Activated CD8-positive, alpha-beta memory T cell treated with anti-CD3 and anti-CD28 coated beads for 24 hours (primary cell): ENCODE results near the gene SOCS6.
"Not testable (repeated sequence)": the region's sequence is repeated elsewhere in the genome, so short reads cannot be mapped to it uniquely, and the experiment has no call there.

Experiments
- DNase-seq: peaks from one replicate; pipeline ENCODE4 v3.0.0-alpha.2; 2020

Gene SOCS6

DNA sequence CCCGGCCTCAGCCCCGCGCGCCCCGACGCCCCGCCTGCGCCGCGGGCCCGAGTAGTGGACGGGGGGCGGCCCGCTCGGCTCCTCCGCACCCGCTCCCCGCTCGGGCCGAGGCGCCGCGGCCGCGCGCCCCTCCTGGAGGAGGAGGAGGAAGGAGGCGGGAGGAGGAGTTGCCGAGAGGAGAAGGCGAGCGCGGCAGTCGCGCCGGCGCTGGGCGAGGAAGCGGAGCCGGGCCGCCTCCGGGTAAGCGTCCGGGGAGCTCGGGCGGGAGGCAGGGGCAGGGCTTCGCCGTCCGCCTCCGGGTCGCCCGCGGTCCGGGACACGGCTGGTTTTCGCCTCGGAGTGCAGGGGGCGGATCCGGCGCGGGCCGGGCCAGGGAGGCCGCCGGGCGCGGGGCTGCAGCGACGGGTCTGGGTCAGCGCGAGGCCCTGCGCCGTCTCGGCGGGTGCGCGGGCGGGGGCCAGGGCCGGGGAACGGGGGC lies at the start of gene SOCS6:
TSS of gene SOCS6 (plus strand) at position 195 of the 478 bp plus-strand sequence. CDS start 35,624 bp downstream, outside the sequence.
- DNase-seq = peak; percentile 65

- no peak for DNase-seq
Observed at GRCh38 chr18:70243131-70243929, 45.5 kb upstream of the SOCS6 start.

DNA sequence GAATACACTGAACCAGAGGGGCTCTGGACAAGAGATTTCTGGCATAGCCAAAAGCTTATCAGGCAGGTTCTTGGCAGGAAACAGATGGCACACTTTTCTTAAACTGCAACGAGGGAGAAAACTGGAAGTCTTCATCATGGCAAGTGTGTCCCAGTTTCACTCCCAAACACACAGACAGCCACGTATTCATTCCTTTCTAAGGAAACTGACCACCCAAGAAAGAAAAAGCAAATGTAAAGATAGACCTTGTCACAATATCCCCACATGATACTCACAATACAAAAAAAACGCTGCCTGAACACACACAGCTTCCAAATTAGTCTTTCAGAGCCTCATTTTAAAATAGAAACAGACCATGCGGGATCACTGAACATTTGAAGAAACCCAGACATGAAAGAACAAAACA lies 42.8 kb upstream of the SOCS6 start:
- no peak for DNase-seq

DNA sequence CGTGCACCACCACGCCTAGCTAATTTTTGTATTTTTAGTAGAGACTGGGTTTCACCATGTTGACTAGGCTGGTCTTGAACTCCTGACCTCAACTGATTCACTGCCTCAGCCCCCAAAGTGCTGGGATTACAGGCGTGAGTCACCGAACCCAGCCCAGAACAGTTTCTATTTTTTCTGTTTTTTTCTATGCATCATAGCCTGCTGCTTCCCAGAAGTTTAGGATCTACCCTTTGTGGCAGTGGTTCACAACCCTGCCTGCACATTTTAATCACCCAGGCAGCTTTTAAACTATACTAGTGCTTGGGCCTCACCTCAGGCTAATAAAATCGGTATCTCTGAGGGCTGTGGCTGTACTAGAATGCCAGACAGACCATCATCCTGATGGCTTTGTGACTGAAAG lies 39.7 kb upstream of the SOCS6 start:
- DNase-seq = no peak

DNA sequence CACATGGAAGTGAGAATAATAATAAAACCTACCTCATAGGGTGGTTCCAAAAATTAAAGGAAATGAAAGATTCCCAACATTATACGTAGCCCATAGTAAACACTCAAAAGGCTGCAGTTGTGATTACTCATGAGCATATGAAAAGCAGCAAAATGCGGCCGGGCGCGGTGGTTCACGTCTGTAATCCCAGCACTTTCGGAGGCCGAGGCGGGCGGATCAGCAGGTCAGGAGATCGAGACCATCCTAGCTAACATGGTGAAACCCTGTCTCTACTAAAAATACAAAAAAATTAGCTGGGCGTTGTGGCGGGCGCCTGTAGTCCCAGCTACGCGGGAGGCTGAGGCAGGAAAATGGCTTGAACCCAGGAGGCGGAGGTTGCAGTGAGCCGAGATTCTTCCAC lies 39.0 kb upstream of the SOCS6 start:
- DNase-seq = not testable (repeated sequence)

GRCh38 chr18:70250781-70251180 lies 38.1 kb upstream of the SOCS6 start:
- DNase-seq = no peak

- no peak for DNase-seq
Observed at GRCh38 chr18:70256184-70256583, 32.7 kb upstream of the SOCS6 start.

GRCh38 chr18:70256994-70257393 lies 31.9 kb upstream of the SOCS6 start:
- no peak for DNase-seq

DNA sequence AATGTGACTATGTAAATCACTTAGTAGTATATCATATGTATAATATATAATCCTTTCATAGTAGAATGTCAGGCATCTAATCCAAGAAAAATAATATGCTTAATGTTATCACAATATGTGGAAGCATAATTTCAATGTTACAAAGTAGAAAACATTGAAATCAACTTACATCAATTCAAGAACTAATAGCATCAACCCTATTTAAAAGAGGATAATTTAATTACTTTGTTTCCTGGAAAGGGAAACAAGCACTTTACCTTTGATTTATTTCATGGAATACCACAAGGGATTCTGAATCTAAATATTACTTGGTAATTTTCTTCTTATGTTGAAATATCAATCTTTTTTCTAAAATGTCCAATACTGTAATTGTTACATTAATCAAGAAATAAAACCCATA lies 30.6 kb upstream of the SOCS6 start:
- DNase-seq = no peak

- DNase-seq = no peak
Observed at GRCh38 chr18:70260683-70261082, 28.2 kb upstream of the SOCS6 start.

- DNase-seq = no peak
Observed at GRCh38 chr18:70261141-70261788, 27.6 kb upstream of the SOCS6 start.

DNA sequence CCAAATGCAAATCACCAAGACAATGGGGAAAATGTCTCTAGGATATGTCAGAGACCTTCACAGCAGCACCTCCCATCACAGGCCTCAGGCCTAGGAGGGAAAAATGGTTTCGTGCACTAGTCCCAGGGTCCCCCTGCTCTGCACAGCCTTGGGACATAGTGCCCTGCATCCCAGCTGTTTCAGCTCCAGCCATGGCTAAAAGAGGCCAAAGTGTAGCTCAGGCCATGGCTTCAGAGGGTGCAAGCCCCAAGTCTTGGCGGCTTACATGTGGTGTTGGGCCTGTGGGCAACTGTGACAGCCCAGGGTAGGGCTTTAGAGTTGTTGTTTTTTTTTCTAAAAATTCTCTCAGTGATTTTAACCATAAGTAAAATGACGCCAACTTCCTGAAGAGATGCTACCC lies 25.5 kb upstream of the SOCS6 start:
- DNase-seq = no peak

GRCh38 chr18:70271742-70272141 lies 17.1 kb upstream of the SOCS6 start:
- no peak for DNase-seq

GRCh38 chr18:70273021-70273420 lies 15.8 kb upstream of the SOCS6 start:
- no peak for DNase-seq

GRCh38 chr18:70276416-70277191 lies 12.2 kb upstream of the SOCS6 start:
- DNase-seq = no peak

DNA sequence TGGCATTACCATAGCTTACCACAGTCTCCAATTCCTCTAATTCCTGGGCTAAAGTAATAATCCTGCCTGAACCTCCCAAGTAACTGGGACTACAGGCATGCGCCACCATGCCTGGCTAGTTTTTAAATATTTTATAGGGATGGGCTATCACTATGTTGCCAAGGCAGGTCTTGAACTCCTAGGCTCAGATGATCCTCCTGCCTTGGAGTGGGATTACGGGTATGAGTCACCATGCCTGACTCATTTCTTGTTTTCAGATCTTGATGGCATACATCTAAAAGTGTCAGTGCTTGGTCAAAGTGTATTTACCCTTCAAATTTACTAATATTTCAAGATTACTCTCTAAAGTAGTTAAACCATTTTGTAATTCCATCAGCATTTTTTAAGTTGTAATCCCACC lies 9.4 kb upstream of the SOCS6 start:
- DNase-seq = no peak

DNA sequence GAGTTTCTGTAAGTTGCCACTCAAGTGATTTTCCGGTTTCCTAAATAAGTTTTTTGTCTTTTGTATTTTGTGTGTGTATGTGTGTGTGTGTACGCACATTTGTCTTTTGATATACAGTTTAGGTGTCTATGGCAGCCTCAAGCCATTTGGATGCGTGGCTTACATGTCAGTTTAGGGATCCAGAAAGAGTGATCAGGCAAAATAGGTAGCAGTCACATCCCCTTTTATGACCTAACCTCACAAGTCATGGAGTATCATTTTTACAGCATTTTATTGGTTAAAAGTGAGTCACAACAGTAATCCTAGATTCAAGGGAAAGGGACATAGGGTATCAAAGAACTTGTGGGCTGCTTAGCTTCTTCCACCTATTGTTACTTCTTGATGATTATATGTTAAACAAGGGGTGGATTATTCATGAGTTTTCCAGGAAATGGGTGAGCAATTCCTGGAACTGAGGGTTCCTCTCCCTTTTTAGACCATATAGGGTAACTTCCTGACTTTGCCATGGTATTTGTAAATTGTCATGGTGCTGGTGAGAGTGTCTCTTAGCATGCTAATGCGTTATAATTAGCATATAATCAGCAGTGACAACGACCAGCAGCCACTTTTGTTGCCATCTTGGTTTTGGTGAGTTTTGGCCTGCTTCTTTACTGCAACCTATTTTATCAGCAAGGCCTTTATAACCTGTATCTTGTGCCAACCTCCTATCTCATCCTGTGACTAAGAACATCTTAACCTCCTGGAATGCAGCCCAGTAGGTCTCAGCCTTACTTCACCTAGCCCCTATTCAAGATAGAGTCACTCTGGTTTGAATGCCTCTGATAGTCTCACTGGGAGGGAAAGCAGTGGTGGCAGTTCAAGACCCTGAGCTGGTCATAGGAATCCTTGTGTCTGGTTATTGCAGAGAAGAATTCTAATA lies 8.6 kb upstream of the SOCS6 start:
- no peak for DNase-seq

- no peak for DNase-seq
Observed at GRCh38 chr18:70284976-70285620, 3.7 kb upstream of the SOCS6 start.

- no peak for DNase-seq
Observed at GRCh38 chr18:70287731-70288130, 1.1 kb upstream of the SOCS6 start.

DNA sequence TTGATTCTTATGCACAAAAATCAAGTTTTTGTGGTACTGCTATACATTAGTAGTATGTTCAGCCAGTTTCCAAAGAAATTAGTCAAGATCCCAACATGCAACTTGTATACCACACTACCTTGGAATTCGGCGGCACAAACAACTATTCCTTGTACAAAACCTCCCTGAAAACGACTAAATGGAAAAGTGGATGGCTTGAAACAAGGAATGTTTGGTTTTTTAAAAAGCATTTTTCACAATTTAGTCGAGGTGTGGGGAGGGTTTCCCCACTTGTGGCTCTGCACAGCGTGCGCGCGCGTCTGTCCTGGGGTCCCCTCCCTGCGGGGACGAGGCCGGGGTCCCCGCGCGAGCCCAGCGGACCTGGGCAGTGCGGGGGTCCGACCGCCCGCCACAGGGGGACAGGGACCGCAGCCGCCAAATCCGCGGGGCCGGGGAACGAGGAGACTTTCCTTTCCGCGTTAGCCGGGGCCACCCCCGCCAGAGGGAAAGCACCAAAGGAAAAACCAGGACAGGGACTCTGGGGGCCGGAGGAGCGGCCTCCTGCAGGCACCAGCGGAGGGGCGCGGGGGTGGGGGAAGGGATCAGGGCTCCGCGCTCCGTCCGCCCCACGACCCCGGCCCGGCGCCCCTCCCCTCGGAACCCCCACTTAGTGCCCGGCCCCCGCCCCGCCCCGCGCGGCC lies 534 bp upstream of the SOCS6 start:
- DNase-seq = no peak
